ENCODE results near the gene LRRC40.

LRRC40 gene

DNA sequence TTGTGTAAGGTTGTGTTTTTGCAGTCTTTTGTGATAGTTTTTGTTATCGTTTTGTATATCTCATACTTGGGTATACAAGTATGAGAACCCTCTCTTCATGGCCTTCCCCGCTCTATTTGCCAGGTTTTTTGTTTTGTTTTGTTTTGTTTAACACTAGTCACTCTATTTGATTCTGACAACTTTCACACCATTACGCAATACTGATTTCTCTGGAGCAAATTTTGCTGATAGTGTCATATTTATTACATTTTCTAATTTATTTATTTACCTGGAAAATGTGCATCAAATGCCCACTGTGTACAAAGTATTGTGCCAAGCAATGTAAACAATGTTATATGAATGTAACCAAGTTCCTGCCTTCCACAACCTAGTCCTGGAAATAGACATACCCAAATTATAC lies 90.1 kb downstream of the LRRC40 start:
- DNase-seq (ENCODE audit: low read depth in 2 of 2): no peak

DNA sequence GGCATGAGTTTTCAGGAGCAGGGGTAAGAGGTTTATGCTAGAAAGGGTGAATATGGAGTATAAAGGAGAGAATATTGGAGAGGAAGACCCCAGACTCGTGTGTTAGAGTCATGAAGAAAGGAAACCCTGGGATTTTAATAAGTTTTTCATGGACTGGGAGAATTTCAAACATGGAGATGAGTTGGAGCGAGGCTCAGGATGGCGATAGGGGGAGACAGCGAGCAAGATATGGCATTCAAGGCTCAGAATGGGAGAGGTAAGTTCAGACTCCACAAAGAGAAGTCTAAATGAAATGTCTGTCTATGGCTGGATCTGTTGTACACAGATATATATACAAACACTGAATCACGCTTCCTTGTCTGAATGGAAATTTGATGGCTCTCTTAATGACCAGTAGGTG lies 92.5 kb downstream of the LRRC40 start:
- no peak for DNase-seq (ENCODE audit: low read depth in 2 of 2)

DNA sequence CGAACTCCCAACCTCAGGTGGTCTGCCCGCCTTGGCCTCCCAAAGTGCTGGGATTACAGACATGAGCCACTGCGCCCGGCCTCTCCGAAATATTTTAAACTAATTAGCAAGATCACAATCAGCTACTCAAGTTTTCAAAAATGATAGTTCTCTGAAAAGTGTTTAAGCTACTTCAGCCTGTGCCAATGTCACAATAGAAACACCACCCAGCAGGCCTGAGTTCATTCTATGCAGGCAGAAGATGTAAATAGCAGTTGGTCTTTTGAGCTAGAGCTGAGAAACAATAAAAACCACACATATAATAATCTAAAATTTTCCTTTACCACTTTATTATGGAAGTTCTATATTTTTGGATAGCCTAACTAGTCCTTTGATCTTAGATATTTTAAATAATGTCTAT lies 96.1 kb downstream of the LRRC40 start:
- no peak for DNase-seq (ENCODE audit: low read depth in 2 of 2)

DNA sequence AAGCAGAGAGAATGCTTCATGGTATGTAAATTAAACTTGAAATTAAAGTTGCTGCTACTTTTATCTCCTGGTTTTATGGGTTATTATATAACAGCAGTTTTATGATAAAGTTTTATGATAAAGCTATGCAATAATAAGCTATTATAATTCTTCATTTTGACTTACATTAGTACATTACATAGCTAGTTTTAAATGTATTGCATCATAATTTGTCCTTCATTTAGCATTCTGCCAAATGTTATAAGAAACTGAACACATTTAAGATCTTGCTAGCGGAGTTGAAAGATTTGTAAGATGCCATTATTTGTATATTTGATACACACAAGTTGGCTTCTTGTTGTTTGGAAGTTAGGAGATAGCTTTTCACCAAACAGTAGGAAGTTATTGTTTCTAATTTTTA lies 101.6 kb downstream of the LRRC40 start:
- DNase-seq (ENCODE audit: low read depth in 2 of 2): no peak

DNA sequence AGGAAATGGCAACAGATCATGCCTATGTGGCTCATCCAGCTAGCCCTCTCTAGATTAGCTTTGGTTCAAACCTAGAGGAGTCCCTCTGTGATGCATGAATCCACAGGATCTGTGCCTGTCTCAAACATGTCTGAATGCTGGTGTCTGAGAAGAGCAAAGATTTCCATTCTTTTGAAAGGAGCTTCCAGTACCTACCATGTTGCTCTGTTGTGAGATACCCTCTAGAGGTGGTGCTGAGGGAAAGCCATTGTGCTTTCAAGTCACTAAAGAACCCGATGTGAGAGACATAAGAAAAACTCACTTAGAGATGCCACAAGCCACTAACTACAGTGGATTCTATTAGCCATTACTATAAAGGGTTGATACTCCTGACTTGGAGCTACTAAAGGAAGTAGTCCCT lies 103.6 kb downstream of the LRRC40 start:
- no peak for DNase-seq (ENCODE audit: low read depth in 2 of 2)

DNA sequence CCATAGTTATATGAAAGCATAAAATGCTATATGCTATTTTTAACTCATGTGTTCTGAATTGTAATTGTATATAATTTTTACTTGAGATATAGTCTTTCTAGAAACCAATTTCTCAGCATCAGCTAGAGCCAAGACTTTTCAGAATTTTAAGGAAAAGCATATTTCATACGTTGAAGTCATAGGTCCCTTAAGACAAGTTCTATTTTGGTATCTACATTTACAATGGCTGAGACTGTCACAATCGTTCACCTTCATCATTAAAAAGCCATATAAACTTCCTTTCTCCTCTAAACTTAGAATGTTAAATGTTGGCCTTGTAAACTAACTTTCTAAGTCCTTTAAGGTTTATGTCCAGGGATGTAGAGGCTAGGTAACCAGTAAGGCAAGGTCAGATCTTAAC lies 104.1 kb downstream of the LRRC40 start:
- DNase-seq (ENCODE audit: low read depth in 2 of 2): no peak
